Activated CD4-positive, alpha-beta T cell treated with anti-CD3 and anti-CD28 coated beads, Interleukin-10, Interleukin-2, amounts not matched to agents 100 ng/mL and 50 ng/mL, durations not matched to agents 16 hours and 8 hours (primary cell): ENCODE measurements around the gene ANKAR.
"Not testable (repeated sequence)": the region's sequence is repeated elsewhere in the genome, so short reads cannot be mapped to it uniquely, and the experiment has no call there.

ENCODE experiments used
- DNase-seq: peaks from one replicate; pipeline ENCODE4 v3.0.0-alpha.2; 2020

The ANKAR gene

DNA sequence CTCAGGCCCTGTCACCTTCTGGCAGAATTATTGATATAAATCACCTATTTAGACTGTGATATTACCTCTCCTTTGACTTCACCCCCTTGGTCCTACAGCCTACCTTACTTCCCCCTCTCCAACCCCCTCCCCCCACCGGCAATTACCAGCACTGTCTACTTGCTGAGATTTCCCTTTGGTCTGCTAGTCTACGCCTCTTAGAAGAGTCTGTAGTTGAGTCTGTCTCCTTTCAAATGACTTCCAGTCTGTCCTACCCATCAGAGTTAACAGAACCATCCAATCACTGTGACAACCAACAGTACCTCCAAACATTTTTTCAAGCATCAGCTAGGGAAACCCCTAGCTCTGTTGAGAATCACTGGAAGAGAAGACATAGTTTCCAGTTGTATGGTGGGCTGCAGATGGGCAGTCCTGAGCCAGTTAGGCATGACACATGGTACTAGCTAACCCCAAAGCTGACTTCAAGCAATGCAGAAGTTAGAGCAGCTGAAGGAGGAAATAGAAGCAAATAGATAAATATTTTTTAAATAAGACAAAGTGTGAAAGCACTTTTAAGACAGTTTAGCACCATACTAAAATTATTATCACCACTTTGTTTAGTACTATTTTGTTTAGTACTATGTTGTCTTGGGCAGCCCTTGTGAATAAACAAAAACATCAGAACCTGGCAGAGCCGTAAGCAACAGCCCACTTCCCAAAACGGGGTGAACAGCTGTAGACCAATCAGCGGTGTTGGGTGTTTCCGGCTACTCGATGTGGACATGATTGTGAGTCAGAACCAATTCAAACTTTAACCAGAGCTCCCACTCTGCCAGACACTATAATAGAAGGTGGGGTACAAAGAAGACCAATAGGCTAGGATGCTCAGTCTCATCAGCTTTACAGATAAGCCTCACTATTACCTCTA, 15.9 kb upstream of the ANKAR start:
- peak; percentile 47 for DNase-seq

- DNase-seq, result no peak
These were observed 14.7 kb upstream of the ANKAR start for GRCh38 chr2:189659734-189660133.

DNA sequence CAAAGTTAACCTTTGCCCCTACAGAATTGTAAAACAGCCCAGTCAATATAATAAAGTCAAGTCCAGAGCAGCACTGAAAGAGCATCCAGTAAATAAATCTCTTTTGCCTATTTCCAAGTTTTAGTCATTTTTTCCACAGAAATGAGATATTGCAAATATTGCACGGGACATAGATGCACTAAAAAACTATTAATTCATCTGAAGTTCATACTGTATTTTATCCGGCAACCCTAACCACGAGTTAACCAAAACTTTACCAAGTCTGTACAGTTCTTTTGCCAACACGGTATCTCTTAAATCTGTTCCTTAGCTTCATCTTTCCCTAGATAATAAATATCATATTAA, 13.7 kb upstream of the ANKAR start:
- DNase-seq, result no peak

GRCh38 chr2:189661148-189661956, 13.1 kb upstream of the ANKAR start, which contains the start of gene ASNSD1:
ASNSD1 (plus strand) TSS chr2:189661459; CDS start chr2:189666133, 4,674 bp downstream.
- peak; percentile 100 for DNase-seq

DNA sequence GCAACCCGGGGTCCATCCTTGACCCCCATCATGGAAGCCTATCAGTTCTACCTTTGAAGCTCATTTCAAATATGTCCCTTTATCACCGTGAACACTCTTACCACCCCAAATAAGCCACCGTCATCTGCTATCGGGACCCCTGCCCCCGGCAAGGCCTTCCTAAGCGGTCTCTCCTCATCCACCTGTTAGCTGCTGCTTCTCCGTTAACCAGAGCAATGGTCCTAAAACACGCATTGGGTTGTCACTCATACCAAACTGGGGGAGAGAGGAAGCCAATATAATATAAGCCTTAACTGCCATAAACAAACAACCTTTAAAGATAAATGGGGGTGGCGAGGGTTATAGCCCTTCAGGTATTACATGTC, 12.5 kb upstream of the ANKAR start:
- DNase-seq, result peak; percentile 14

GRCh38 chr2:189662669-189663226, 11.7 kb upstream of the ANKAR start:
- no peak for DNase-seq

- DNase-seq, result not testable (repeated sequence)
These were observed 11.2 kb upstream of the ANKAR start for GRCh38 chr2:189663319-189663718.

- no peak for DNase-seq
These were observed 4.6 kb upstream of the ANKAR start for GRCh38 chr2:189669913-189670312.

GRCh38 chr2:189673661-189674373, 653 bp upstream of the ANKAR start:
- no peak for DNase-seq

- DNase-seq, result no peak
These were observed 2.0 kb downstream of the ANKAR start for GRCh38 chr2:189676471-189676870.

DNA sequence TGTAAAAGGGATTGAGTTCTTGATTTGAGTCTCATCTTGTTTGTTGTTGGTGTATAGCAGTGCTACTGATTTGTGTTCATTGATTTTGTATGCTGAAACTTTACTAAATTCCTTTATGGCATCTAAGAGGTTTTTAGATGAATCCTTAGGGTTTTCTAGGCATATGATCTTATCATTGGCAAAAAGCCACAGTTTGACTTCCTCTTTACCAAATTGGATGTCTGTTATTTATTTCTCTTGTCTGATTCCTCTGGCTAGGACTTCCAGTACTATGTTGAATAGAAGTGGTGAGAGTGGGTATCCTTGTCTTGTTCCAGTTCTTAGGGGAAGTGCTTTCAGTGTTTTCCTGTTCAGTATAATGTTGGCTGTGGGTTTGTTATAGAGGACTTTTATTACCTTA, 4.8 kb downstream of the ANKAR start:
- DNase-seq, result no peak

GRCh38 chr2:189681203-189681602, 6.7 kb downstream of the ANKAR start:
- no peak for DNase-seq

- DNase-seq, result no peak
These were observed 7.4 kb downstream of the ANKAR start for GRCh38 chr2:189681903-189682302.

GRCh38 chr2:189683348-189683747, 8.9 kb downstream of the ANKAR start:
- no peak for DNase-seq

GRCh38 chr2:189684811-189685210, 10.3 kb downstream of the ANKAR start:
- DNase-seq, result no peak

DNA sequence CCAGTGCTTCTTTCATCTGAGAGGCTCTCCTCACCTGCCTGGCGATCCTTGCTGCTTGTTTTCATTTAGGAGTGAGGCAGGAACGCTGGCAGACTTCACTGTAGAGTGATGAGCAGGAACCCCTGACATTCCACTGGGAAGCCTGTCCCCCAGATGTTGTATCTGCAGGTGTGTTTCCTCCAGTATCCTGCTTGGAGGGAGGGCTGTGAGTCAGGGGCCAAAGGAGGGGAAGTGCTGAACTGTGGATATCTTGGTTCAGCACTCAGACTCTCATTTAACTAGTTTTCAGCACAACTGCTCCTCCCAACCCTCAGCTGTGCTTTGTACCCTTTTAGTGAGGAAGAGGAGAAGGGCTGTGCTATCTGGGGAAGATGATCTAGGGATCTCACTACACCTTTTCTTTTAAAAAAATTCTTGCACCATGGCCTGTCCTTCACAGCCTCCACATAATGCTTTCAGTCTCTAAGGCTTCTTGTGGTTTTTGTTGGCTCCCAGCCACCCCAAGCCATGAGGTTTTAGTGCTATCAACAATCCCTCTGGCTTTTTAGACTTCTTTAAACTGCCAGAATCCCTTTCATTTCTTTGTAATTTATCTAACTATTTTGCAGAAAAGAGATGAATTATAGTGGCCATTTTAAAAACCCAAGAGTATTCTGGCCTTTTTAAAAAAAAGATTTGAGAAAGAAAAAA, 11.2 kb downstream of the ANKAR start:
- no peak for DNase-seq

GRCh38 chr2:189687796-189688195, 13.3 kb downstream of the ANKAR start:
- not testable (repeated sequence) for DNase-seq

- DNase-seq, result no peak
These were observed 21.8 kb downstream of the ANKAR start for GRCh38 chr2:189696223-189696622.

GRCh38 chr2:189698020-189698887, 23.8 kb downstream of the ANKAR start:
- peak; percentile 47 for DNase-seq

DNA sequence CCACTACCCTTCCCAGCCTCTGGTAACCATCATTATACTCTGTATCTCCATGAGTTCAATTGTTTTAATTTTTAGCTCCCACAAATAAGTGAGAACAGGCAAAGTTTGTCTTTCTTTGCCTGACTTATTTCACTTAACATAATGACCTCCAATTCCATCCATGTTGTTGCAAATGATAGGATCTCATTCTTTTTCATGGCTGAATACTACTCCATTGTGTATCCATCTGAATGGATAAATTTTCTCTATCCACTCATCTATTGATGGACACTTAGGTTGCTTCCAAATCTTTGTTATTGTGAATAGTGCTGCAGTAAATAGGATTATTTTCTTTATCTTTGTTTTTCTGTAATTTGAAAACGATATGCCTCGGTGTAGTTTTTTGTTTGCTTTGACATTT, 26.2 kb downstream of the ANKAR start:
- no peak for DNase-seq

GRCh38 chr2:189702071-189702470, 27.6 kb downstream of the ANKAR start:
- DNase-seq, result no peak
